Keratinocyte (primary cell): ENCODE data around the gene NME3. TPM values are rescaled to one million over a fixed set of nuclear protein-coding genes. Genes with fewer than 3 reads are reported as not detected.

Source experiments
- DNase-seq: peaks from one replicate; pipeline ENCODE4 v3.0.0-alpha.2; 2011; ENCODE audit warnings: low read depth, missing footprints, low spot score
- FAIRE-seq: peaks from 2 replicates; lab custom pipeline; 2011; peaks lifted over from hg19 to GRCh38; lab: Jason Lieb, UNC
- H2AFZ ChIP-seq: 2 replicates; pipeline ENCODE4 v1.6.0; 2012; ENCODE audit warnings: low read length, control low read depth, inconsistent platforms; ENCODE audit not compliant: control insufficient read depth
- H3K27ac ChIP-seq: 2 replicates; pipeline ENCODE4 v1.5.1; 2011; ENCODE audit warnings: low read length; ENCODE audit not compliant: control insufficient read depth, insufficient read depth
- H3K27me3 ChIP-seq: 3 replicates; pipeline ENCODE4 v1.6.0; 2011; ENCODE audit warnings: low read length; ENCODE audit not compliant: control insufficient read depth, insufficient read depth; ENCODE audit errors: extremely low read depth
- H3K36me3 ChIP-seq, 2 experiments: 2 replicates in 1 of 2; 3 replicates in 1 of 2; pipeline ENCODE4 v1.5.1; 2011; ENCODE audit warnings: low read length in 2 of 2, mild to moderate bottlenecking in 1 of 2; ENCODE audit not compliant: control insufficient read depth in 2 of 2, insufficient read depth in 2 of 2; ENCODE audit errors: extremely low read depth in 1 of 2
- H3K4me1 ChIP-seq: 3 replicates; pipeline ENCODE4 v1.5.1; 2011; ENCODE audit warnings: low read length; ENCODE audit not compliant: control insufficient read depth, insufficient read depth; ENCODE audit errors: extremely low read depth
- H3K4me2 ChIP-seq: 3 replicates; pipeline ENCODE4 v1.6.0; 2011; ENCODE audit warnings: low read depth, low read length; ENCODE audit not compliant: control insufficient read depth, insufficient read depth; ENCODE audit errors: extremely low read depth
- H3K4me3 ChIP-seq, 3 experiments: fragments of 200-600 bp in 1 of 3; sonication (generic) in 1 of 3; 2 replicates in 2 of 3; 3 replicates in 1 of 3; pipeline ENCODE4 v1.5.1; 2011 to 2016; ENCODE audit warnings: low read length in 3 of 3, mild to moderate bottlenecking in 3 of 3, control low read depth in 2 of 3, inconsistent platforms in 1 of 3, low read depth in 1 of 3, mixed read lengths in 1 of 3, mixed run types in 1 of 3, moderate library complexity in 1 of 3; ENCODE audit not compliant: control insufficient read depth in 2 of 3, insufficient read depth in 2 of 3; ENCODE audit errors: extremely low read depth in 1 of 3
- H3K79me2 ChIP-seq: 2 replicates; pipeline ENCODE4 v1.6.0; 2012; ENCODE audit warnings: low read length; ENCODE audit not compliant: control insufficient read depth, insufficient read depth
- H3K9ac ChIP-seq: 3 replicates; pipeline ENCODE4 v1.6.0; 2011; ENCODE audit warnings: low read length; ENCODE audit not compliant: control insufficient read depth, insufficient read depth; ENCODE audit errors: extremely low read depth
- H3K9me1 ChIP-seq: 3 replicates; pipeline ENCODE4 v1.6.0; 2011; ENCODE audit warnings: low read length; ENCODE audit not compliant: control insufficient read depth, insufficient read depth; ENCODE audit errors: extremely low read depth
- H3K9me3 ChIP-seq: 2 replicates; pipeline ENCODE4 v1.5.1; 2012; ENCODE audit warnings: low read depth, low read length; ENCODE audit not compliant: control insufficient read depth
- H4K20me1 ChIP-seq: 3 replicates; pipeline ENCODE4 v1.6.0; 2011; ENCODE audit warnings: low read length; ENCODE audit not compliant: control insufficient read depth, insufficient read depth; ENCODE audit errors: extremely low read depth
- EZH2 ChIP-seq: IDR thresholded peaks from one replicate; pipeline ENCODE4 v1.6.1; 2012; ENCODE audit warnings: inconsistent platforms, mild to moderate bottlenecking, low read length, moderate library complexity
- dilution Hi-C: fragments of 300-500 bp; cut with MboI; formaldehyde crosslinking; loops from one replicate; pipeline ENCODE4 v1.7.0; 2020; ENCODE audit warnings: low sequenced_read_pairs; ENCODE audit not compliant: extremely low pct_ligation_motif_present
- polyA plus RNA-seq, 5 experiments: library from polyadenylated mRNA; depleted of rRNA in 3 of 5; stranded (reverse) in 3 of 5; stranded (forward) in 1 of 5; unstranded in 1 of 5; fragments of >200 nt; gene quantifications; 1 replicate in 1 of 5; 2 replicates in 3 of 5; 3 replicates in 1 of 5; pipeline versions ENCODE4 v1.2.1 to v1.2.3, GENCODE V29; 2011 to 2012; ENCODE audit warnings: missing spikeins in 2 of 5, low read depth in 1 of 5, low replicate concordance in 1 of 5
- TF ChIP-seq, protein P1 (sequence below), 3 experiments: IDR thresholded peaks in 1 of 3; conservative IDR thresholded peaks in 1 of 3; optimal IDR thresholded peaks in 1 of 3; 2 replicates in 2 of 3; 3 replicates in 1 of 3; pipeline versions ENCODE3 to v1.5.1; 2011; ENCODE audit warnings: low read length in 3 of 3, mild to moderate bottlenecking in 3 of 3, moderate library complexity in 2 of 3, control low read depth in 1 of 3, inconsistent platforms in 1 of 3; ENCODE audit not compliant: insufficient read depth in 2 of 3; ENCODE audit errors: extremely low read depth in 1 of 3

The NME3 gene
- polyA plus RNA-seq, 1 donor (not counting 4 experiments of a cell fraction or from before 2014, with no cell fraction given): 10.1 TPM

- peaks cover 10% of the 10 kb centered on the region for H3K79me2 ChIP-seq
These were observed 46.9 kb downstream of the NME3 start for GRCh38 chr16:1724491-1724890.

DNA sequence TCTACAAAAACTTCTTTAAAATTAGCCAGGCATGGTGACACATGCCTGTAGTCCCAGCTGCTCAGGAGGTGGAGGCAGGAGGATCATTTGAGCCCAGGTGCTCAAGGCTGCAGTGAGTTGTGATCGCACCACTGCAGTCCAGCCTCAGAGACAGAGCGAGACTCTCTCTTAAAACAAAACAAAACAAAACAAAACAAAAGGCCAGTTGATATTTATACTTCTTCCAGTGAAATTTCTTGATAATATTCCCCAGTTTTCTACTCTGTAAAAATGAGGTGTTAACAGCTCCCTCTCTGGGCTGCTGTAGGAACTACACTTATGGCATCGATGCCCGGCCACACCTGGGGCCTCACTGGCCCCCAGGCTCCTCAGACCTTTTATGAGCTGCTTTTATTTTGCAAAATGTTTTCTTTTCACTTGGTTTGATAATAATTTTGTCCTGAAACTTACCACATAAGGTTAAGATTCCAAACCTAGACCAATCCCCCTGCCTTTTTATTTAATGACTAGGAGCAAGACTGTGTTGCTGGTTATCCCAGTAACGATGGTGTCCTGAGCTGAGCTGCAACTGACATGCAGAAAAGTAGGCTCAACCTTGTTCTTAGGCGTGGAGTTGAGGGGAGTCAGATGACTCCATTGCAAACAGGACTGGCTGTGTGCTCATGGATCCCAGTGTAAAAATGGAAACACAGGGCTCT lies 47.7 kb downstream of the NME3 start:
- FAIRE-seq (no peak), DNase-seq (no peak)
- peak overlapping the region; percentile 32 for H3K4me2 ChIP-seq
- no peaks in the 10 kb centered on the region for H3K27me3 ChIP-seq
- no peaks in the 10 kb centered on the region for H3K9me1 ChIP-seq
- TF ChIP-seq, protein P1, sequence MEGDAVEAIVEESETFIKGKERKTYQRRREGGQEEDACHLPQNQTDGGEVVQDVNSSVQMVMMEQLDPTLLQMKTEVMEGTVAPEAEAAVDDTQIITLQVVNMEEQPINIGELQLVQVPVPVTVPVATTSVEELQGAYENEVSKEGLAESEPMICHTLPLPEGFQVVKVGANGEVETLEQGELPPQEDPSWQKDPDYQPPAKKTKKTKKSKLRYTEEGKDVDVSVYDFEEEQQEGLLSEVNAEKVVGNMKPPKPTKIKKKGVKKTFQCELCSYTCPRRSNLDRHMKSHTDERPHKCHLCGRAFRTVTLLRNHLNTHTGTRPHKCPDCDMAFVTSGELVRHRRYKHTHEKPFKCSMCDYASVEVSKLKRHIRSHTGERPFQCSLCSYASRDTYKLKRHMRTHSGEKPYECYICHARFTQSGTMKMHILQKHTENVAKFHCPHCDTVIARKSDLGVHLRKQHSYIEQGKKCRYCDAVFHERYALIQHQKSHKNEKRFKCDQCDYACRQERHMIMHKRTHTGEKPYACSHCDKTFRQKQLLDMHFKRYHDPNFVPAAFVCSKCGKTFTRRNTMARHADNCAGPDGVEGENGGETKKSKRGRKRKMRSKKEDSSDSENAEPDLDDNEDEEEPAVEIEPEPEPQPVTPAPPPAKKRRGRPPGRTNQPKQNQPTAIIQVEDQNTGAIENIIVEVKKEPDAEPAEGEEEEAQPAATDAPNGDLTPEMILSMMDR (optimal IDR thresholded peaks at IDR 0.05 in 1 of 3, IDR thresholded peaks at IDR 0.05 in 1 of 3, conservative IDR thresholded peaks at IDR 0.05 in 1 of 3; ENCODE audit: extremely low read depth in 1 of 3, insufficient read depth in 2 of 3, low read length in 3 of 3): peak; percentile 61 to 85 (median 73)
- no peak for TF ChIP-seq EZH2
- dilution Hi-C loops: no loop called here
- H2AFZ ChIP-seq: no peak overlapping the region
- no peak overlapping the region for H3K4me3 ChIP-seq
- peaks cover 2% of the 10 kb centered on the region for H4K20me1 ChIP-seq
- H3K4me1 ChIP-seq: peaks cover 17% of the 10 kb centered on the region
- peaks cover 12% of the 10 kb centered on the region for H3K79me2 ChIP-seq
- H3K9ac ChIP-seq: no peak overlapping the region
- H3K36me3 ChIP-seq: peaks cover 2 to 19% of the 10 kb centered on the region in 2 experiments
- H3K27ac ChIP-seq: peak overlapping the region; percentile 40
- no peaks in the 10 kb centered on the region for H3K9me3 ChIP-seq

More at GRCh38 chr16:1724491-1724890, 46.9 kb downstream of the NME3 start:
- H4K20me1 ChIP-seq: peaks cover 2% of the 10 kb centered on the region
- FAIRE-seq (no peak), DNase-seq (no peak)
- H3K9me1 ChIP-seq: no peaks in the 10 kb centered on the region
- no peak overlapping the region for H3K4me2 ChIP-seq
- no peaks in the 10 kb centered on the region for H3K9me3 ChIP-seq
- H3K4me3 ChIP-seq: no peak overlapping the region
- H3K36me3 ChIP-seq: peaks cover 2 to 20% of the 10 kb centered on the region in 2 experiments
- peaks cover 17% of the 10 kb centered on the region for H3K4me1 ChIP-seq
- H2AFZ ChIP-seq: no peak overlapping the region
- no peaks in the 10 kb centered on the region for H3K27me3 ChIP-seq
- TF ChIP-seq EZH2: no peak
- TF ChIP-seq, protein P1 (optimal IDR thresholded peaks at IDR 0.05 in 1 of 3, IDR thresholded peaks at IDR 0.05 in 1 of 3, conservative IDR thresholded peaks at IDR 0.05 in 1 of 3; ENCODE audit: extremely low read depth in 1 of 3, insufficient read depth in 2 of 3, low read length in 3 of 3): no peak
- H3K9ac ChIP-seq: no peak overlapping the region
- dilution Hi-C loops: no loop called here
- no peak overlapping the region for H3K27ac ChIP-seq
